Central memory CD4-positive, alpha-beta T cell (primary cell): Measurements from ENCODE around the gene PHF21B.

Source experiments
- DNase-seq: peaks from one replicate; pipeline ENCODE4 v3.0.0; 2022

The PHF21B gene

DNA sequence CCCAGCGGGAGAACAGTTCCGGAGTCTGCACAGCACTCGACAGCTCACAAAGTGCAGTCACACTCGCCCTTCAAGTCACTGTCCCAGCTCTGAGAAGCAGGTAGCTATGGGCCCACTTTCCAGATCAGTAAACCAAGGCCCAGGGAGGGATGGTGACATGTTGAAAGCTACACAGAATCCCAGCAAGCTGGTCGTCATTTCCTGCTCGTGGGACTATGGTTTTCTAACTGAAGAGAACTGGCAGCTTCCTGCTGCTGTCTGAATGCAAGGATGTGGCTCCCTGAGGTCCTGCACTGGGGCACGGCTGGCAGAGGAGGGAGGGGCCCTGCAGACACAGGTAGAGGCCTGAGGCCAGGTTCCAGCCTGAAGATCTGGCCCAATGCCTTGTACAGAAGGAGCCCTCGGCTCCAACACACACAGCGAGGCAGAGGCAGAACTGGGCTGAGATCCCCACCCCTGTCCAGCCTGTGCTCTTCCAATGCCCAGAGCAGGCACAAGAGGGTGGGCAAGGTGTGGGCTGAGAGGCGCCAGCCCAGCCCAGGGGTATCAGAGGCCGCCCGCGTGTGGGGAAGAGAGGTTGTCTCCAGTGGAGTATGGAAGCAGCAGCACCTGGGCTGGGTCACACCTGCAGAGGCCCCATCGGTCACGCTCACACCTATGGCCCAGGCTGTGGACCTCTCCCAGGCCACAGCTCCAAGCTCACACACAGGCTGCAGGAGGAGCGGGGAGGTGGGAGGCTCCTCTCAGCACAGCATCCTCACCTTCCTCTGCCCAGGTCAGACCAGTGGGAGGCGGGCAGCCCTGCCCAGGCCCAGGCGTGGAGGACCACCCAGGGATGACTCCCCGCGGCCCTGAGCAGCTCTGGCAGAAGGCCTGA, 119.2 kb downstream of the PHF21B start:
- no peak for DNase-seq

DNA sequence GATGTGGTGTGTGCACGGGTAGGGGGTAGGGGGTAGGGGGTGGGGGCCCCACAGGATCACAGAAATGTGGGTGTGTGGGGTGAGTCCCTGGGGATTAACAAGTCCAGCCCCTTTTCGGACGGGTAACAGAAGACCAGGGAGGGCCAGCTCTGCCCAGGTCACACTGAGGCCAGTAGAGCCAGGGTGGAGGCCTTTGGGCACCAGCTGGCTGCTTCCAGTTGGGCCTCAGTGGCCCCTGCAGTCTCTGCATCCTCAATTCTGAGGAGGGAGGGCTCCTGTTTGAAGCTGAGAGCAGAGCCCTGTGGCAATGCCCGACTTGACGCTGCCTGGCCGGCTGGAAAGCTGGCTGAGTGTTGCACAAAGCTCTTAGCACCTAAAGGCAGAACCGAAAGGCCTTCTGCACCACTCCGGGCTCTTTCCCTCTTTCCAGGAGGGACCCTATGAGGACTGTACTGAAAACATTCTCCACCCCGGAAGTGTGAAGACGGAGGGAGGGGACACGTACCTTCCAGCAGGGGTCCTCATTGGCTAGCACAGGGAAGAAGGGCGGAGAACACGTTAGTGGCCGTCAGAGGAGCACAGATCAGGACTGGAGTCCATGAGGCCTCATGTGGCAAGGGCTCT, 120.4 kb downstream of the PHF21B start:
- DNase-seq, result no peak

DNA sequence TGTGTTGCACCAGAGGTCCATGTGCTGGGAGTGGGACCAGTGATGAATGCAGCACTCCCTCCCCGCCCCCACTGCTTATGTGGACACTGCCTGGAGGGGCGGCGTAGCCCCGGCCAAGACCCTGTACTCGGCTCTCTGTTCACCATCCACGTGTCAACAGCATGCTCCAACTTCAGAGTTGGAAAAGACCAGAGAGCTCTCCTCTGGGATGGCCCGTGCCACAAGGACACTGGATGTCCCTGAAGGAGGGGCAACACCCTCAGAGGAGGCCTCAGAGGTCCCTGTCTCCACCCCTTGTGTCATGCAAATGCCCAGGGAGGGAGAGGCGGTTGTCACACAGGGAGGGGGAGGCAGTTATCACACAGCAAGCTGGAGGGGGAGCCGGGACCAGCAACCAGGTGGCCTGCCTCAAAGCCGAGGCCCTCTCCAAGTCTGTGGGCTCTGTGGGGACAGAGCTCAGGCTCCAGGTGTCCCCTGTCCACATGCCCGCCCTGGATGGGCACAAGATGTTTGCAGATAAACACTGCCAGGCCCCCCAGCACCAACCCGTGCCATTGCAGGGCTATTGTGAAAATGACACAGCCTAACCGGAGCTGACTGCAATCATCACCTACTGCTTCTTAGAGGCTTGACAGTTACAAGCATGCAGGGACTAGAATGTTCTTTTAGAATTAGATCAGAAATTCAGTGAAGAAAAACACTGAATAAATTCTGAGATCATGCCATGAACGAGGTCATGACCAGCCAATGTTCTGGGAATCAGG, 121.1 kb downstream of the PHF21B start:
- DNase-seq, result no peak

DNA sequence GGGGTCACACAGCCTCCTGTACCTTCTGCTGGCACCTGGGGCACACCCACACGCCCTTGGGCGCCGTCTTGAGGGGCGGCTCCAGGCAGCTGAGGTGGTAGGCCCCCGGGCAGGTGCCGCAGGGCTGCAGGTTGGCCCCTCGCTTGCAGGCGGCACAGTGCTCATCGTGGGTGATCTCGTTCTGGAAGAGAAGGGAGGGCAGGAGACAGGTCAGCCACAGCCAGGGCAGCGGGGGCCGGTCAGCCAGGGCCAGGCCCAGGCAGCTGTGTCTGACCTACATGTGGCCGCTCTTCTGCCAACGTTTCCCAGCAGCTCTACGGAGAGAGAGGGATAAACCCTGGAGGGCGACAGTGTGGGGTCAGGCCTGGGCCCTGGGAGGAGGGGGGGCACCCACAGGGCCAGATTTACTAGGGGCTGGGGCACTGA, 121.9 kb downstream of the PHF21B start:
- no peak for DNase-seq

DNA sequence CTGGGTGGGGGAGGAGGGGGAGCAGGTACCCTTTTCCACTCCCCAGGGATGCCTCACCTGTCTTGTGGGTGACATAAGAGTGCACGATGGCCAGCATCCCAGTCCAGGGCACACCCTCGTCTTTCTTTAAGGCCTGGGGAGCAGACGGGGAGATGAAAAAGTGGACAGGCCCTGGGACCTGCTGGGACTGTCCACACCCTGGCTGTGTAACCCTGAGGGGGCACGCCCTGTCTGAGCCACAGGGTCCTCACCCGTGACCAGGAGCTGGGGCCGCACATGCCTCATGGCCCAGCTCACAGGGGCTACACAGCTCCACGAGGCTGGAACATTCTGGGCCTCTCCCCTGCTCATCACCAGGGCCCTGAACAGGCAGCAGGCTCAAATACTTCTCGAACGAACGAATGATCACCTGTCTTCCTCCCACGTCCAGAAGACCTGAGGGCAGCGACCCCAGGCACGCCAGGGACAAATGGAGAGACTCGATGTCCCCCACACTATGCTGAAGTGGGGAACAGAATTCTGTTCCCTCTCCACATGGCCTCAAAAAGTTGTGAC, 123.9 kb downstream of the PHF21B start:
- no peak for DNase-seq

DNA sequence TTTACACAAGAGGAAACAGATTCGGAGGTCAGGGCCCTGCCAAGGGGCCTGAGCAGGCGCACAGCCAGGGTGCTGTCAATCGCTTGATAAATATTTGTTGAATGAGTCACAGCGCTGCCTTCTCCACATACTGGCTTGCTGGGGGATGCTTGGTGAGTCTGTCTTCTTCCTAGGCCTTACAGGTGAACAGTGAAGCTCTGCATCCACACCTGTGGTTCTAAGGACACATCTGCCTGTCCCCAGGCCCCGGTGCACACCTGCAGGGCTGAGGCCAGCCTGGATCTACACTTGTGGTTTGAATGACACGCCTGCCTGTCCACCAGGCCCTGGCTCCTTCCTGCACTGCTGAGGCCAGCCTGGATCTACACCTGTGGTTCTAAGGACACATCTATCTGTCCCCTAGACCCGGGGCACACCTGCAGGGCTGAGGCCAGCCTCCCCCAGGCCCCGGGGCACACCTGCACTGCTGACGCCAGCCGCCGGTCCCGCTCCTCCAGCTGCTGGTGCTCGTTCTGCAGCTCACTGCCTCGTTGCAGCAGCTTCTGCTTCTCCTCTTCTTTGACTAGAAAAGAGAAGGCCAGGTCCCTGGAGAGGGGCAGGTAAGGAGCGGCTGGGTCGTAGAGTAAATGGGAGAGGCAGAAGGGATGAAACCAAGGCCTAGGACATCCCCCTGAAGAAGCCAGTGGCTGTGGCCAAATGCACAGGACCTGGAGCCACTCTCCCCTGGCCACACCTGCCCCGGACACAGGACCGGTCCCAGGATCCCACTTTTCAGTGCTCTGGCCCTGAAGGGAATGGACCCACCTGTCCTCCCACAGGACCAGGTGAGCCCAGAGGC, 124.6 kb downstream of the PHF21B start:
- DNase-seq, result no peak

DNA sequence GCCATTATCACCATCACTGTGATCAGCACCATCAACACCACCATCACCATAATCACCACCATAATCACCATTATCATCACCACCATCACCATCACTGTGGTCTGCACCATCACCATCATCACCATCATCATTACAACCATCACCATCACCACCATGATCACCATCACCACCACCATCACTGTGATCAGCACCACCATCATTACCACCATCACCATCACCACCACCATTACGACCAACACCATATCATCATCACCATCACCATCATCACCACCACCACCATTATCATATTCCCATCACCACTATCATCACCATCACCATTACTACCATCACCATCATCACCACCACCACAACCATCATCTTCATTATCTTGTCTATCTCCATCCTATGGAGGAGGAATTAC, 125.2 kb downstream of the PHF21B start:
- no peak for DNase-seq

DNA sequence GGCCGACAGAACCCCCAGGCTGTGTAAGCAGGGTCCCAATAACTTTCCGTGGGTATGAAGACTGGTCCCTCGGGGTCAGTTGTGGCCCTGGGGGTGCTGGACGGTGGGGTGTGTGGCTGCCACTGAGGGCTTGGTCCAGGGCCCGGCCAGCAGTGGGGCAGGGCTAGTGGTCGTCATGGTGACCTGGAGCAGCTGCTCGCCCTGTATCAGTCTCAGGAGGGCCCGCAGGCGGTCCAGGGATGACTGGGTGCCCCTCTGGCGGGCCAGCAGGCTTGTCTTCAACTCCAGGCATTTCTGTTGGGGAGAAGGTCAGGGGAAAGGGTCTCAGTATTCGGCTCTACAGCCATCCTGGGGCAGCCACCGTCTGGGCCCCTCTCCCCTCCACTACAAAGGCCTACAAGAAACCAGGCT, 126.8 kb downstream of the PHF21B start:
- no peak for DNase-seq

DNA sequence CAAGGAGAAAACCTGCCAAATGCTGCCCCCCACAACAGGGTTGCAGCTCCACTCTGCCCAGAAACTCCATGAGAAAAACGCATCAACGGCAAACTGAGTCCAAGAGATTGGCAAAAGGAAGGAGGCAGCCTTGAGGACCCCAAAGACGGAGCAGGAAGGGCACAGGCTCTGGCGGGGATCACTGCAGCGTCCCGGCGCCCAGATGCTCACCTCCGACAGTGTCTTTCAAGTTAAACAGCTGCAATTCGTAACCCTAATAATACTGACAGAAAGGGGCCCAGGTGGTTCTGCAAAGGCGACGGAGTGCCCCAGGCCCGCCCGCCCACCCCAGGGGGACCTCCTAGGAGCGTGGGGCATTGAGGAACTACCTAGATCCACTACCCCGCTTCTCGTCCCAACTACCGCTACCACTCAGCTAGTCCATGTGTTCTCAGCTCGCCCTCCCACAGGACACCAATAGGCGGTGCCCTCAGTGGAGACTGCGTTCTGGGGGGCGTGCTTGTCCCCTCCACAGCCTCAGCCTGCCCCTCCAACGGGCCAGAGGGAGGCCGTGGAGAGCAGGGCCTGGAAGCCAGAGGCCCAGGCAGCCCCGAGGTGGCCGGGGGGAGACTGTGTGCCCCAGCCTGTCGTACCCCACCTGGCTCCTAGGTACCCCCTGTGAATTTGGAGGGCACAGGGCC, 127.4 kb downstream of the PHF21B start:
- no peak for DNase-seq

DNA sequence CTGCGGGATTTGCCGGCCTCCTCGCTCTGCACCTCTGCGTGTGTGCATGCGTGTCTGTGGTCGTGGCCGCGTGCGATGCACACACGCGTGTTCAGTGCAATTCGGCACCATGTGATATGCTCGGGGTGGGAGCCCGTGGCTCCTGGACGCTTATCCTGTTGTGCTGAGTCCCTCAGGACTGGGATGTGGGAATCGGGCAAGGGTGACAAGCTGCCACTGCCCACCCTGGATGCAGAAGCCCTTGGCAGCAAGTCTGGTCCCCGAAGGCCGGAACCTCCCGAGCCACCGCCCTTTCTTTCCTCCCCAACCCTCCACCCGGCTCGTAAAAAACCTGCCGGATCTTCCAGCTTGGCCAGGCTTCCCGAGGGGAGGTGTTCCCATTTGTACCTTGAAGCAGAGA, 128.2 kb downstream of the PHF21B start:
- no peak for DNase-seq

DNA sequence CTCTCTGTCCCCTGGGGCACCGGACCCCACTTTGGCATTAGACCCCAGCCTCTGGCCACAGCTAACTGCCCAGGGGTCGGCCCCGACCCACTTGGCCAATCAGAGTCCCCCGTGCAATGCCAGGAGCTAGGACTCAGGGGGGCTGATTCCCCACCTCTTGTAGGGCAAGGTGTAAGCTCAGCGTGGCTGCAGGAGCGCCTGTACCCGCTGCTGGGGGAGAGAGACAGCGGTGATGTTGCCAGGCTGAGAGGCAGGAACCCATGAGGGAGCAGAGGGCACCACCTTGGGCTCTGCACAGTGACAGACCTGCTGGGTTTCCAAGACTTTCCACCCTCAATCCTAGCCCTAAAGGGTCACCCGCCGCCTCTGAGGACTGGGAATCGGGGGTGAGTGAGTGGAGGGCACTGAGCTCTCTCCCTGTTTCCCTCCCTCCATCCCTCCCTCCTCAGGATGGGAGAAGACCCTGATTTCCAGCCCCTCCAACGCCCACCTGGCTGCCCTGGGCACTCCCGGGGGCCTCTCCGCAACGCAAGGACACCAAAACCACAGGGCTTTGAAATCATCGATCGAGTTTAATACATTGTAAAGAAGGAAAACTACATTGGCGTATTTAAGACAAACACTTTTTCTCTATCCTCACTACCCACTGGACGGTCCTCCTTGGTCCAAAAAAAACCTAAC, 129.1 kb downstream of the PHF21B start:
- no peak for DNase-seq

DNA sequence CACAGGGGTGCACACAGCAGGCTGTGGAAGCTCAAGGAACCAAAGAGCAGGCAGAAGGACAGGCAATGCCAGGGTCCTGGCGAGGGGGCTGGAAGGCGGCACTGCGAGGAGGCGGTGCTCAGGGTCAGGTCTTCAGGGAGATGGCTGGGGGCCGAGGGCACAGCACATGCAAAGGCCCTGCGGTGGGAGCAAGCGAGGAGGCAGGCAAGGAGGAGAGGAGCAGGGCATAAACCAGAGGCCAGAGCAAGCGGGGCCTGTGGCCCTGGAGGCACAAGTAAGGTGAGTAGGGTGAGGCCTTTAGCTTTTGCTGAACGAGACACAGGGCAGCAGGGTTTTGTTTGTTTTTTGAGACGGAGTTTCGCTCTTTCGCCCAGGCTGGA, 130.5 kb downstream of the PHF21B start:
- DNase-seq, result no peak

DNA sequence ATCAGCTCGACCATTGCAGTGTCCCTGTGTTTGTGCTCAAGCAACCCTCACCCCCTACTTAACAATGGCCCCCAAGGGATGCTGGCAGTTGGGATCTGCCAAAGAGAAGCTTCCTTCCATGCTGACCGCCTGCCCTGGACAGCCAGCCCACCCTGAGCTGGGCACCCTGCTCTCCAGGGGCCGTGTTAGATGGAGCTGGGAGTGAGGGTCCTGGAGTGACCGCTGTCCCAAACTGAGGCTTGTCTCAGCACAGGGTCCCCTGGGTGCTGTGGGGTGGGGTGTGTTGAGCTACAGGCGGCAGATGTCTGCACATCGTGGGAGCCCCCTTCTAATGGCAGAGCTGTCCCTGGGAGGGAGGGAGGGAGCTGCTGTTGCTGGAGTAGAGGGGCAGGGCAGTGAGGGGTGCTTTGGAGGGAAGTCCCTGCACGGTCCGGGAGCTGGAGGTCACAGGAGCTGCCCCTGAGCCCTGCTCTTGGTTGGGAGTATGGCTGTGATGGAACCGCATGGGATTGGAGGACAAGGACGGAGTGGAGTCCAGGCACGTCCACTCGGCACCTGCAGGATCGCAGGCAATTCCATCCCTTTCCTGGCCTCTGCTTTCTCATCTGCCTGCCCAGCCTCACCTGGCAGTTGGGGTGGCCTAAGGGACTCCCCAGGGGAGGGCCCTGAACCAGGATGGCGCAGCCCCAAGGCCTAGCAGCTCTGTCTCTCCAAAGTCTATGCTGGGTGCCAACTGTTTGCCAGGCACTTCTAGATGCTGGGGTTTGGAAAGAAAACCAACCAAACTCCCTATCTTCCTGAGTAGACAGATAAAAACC, 131.1 kb downstream of the PHF21B start:
- DNase-seq, result no peak

DNA sequence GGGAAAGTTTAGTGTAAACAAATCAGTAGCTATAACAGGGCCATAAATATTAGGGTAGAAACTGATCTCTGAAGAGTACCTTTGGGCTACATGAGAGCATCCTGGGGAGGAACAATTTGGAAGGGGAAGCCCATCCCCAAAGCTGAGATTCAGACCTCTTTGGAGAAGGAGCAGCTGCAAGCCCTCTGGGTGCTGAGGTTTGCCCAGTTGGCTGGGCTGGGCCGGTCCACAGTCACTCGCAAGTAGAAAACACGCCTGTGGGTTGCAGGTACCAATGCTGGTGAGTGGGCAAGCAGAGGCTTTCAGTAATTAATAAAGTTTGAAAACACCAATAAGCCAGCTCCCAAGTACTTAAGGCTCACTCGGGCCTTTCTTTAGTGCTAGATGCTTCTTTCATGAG, 132.9 kb downstream of the PHF21B start:
- no peak for DNase-seq

DNA sequence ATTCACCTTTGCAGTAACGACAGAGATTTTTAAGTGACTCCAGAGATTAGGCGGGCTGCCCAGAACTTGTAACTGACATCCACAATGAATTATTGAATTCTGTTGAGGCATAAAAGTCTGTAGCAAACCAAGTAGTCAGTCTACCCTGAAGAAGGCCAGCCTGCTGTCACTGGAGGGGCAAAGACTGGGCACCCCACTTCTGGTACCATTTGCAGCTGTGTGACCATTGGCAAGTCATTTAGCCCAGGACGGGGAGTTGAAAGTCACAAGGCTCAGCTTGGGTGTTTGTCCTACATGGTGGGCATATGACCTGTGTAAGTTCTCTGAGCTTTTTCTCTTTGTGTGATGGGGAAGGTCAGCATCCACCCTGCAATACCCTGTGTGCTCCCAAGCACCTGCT, 138.0 kb downstream of the PHF21B start:
- DNase-seq, result no peak

DNA sequence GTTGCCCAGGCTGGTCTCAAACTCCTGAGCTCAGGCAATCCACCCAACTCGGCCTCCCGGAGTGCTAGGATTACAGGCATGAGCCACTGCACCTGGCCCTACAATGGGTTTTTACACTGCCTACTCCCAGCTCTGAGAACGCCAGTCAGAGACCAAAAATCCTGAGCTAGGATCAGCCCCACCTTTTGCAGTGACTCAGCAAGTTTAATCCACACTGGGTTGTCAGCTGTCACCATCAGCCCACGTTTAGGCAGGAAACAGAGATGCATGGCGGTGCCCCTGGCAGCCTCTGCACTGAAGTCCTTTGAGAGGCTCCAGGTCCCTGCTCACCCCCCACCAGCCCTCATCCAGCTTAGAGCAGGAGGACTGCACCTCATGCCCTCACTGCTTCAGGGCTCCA, 139.8 kb downstream of the PHF21B start:
- DNase-seq, result no peak

DNA sequence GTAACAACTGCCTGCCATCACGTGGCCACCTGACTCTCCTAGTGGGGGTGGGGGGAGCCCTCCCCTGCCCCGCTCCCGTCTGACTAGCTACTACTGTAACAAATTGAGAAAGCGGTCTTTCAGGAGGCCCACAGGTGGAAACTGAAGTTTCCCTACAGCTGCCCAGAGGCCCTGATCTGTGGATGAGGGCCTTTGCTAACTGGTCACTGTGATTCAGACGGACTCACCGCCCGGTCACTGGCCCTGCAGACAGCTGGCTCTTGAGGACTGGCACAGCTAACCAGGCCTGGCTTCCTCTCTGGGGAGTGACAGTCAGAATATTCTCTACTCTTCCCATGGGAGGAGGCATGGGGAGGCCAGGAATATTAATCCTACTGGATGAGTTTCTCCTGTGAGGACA, 140.6 kb downstream of the PHF21B start:
- DNase-seq, result no peak

DNA sequence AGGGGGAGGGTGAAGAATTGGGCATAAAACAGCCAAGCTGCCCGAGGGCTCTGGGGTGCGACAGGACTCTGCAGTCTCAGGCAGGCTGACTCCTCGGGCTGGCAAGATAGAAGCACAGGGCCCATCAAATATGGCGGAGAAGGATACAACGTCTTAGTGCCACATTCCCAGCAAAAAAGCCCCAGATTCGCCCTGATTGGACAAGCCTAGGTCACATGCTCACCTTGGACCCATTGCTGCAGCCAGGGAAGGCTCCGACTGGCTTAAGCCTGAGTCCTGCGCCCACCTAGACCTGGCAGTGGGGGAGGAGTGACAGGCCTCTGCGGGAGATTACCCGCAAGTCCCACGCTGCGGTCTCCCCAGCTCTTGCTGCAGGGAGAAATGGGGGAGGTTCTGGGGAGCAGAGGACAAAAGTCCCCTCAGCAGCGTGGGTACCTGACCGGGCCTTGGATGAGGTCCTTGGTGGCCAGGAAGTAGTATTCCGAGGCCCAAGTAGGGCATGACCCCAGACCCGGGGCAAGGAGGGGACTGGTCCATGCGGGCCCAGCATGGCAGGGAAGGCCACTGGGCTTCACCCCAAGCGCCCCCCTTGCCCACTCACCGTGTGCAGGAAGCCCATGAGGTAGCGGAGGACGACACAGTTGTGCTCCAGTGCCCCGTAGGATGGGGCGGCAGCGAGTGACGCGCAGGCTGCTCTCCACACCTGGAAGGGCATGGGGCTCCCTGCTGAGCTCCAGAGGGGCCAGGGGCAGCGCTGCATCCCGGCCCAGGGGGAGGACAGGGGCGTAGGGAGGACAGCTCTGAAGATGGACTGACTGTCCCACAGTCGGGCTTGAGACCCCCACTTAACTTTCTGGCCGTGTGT, 144.4 kb downstream of the PHF21B start:
- no peak for DNase-seq
